ENCODE results near the gene KRT13. TPM values are rescaled to one million over a fixed set of nuclear protein-coding genes. Genes with fewer than 3 reads are reported as not detected.

Gene KRT13
- total RNA-seq, 1 experiment from 2014 or later: not detected

GRCh38 chr17:41527063-41528023 is 21.9 kb upstream of the KRT13 start (continued):
- TF ChIP-seq KAT7 (CRISPR knock-in tag; IDR thresholded peaks at IDR 0.05; ENCODE audit: borderline replicate concordance) (no peak), TCF7 (CRISPR knock-in tag; IDR thresholded peaks at IDR 0.05; ENCODE audit: low read depth) (no peak), GRHL2 (CRISPR knock-in tag; IDR thresholded peaks at IDR 0.05; ENCODE audit: insufficient replicate concordance, severe bottlenecking) (no peak), MAX (CRISPR knock-in tag; IDR thresholded peaks at IDR 0.05) (no peak), NFYB (CRISPR knock-in tag; conservative IDR thresholded peaks at IDR 0.05; ENCODE audit: low read depth) (no peak), CTCF (IDR thresholded peaks at IDR 0.05) (no peak), ZNF281 (CRISPR knock-in tag; IDR thresholded peaks at IDR 0.05) (no peak), ATF3 (CRISPR knock-in tag; conservative IDR thresholded peaks at IDR 0.05) (no peak), ZNF396 (CRISPR knock-in tag; IDR thresholded peaks at IDR 0.05; ENCODE audit: borderline replicate concordance) (no peak), MYBL2 (CRISPR knock-in tag; IDR thresholded peaks at IDR 0.05) (0 out of 2 replicates have a peak, but pooled peaks have one; percentile 54), FOXK1 (CRISPR knock-in tag; IDR thresholded peaks at IDR 0.05) (no peak), USF2 (CRISPR knock-in tag; IDR thresholded peaks at IDR 0.05) (no peak)

GRCh38 chr17:41524261-41524660 is 18.8 kb upstream of the KRT13 start:
- peak overlapping the region; percentile 57; the same call in 1 of the 2 replicates for H3K27ac Mint-ChIP-seq
- POLR2A ChIA-PET: no interaction called here
- CTCF ChIA-PET: interaction anchor here (7.5 kb wide), 1 partner anchor 25 kb away, joined by 125 read pairs; no protein-coding TSS in a partner anchor
- no peaks in the 10 kb centered on the region for H3K9me3 Mint-ChIP-seq
- TF ChIP-seq ZNF396 (CRISPR knock-in tag; IDR thresholded peaks at IDR 0.05; ENCODE audit: borderline replicate concordance) (no peak), ETV6 (CRISPR knock-in tag; IDR thresholded peaks at IDR 0.05) (no peak), PRDM15 (CRISPR knock-in tag; IDR thresholded peaks at IDR 0.05) (peak; percentile 48; the same call in 1 of the 2 replicates), ZNF263 (CRISPR knock-in tag; IDR thresholded peaks at IDR 0.05; ENCODE audit: low read depth) (no peak), MAX (CRISPR knock-in tag; IDR thresholded peaks at IDR 0.05) (no peak)
- H3K4me3 Mint-ChIP-seq: no peak overlapping the region
- DNase-seq (ENCODE audit: low spot score): no peak
- no peak for ATAC-seq
- peaks cover 3% of the 10 kb centered on the region; the same call in 1 of the 2 replicates for H3K27me3 Mint-ChIP-seq (ENCODE audit: low read depth)
- peaks cover 37% of the 10 kb centered on the region for H3K4me1 Mint-ChIP-seq
- peaks cover 26% of the 10 kb centered on the region for H3K36me3 Mint-ChIP-seq
